HG03175 (cell line): ENCODE measurements around the gene TMEM86B.
A peak's percentile ranks its signal among the peaks of the same experiment; 100 is the strongest.

Source experiments
- ATAC-seq: cut with Tn5 transposase; IDR thresholded peaks from one replicate; pipeline ENCODE4 v1.9.1; 2021; ENCODE audit warnings: mild to moderate bottlenecking, moderate library complexity; ENCODE audit not compliant: unreplicated experiment

Gene TMEM86B

GRCh38 chr19:55228403-55229031, at the start of gene TMEM86B:
Gene TMEM86B, minus strand, starts transcription at chr19:55228763. Its CDS starts 22 bp downstream, at chr19:55228741.
- no peak for ATAC-seq

GRCh38 chr19:55277494-55277893, 48.9 kb upstream of the TMEM86B start:
- no peak for ATAC-seq

GRCh38 chr19:55276720-55277430, 48.3 kb upstream of the TMEM86B start:
- ATAC-seq = no peak

GRCh38 chr19:55275851-55276719, 47.5 kb upstream of the TMEM86B start:
- peak; percentile 51 for ATAC-seq

- no peak for ATAC-seq
These were observed 45.6 kb upstream of the TMEM86B start for GRCh38 chr19:55273978-55274707.

- ATAC-seq = no peak
These were observed 43.6 kb upstream of the TMEM86B start for GRCh38 chr19:55272142-55272541.

GRCh38 chr19:55270172-55270942, 41.8 kb upstream of the TMEM86B start:
- no peak for ATAC-seq

GRCh38 chr19:55269299-55269698, 40.7 kb upstream of the TMEM86B start:
- no peak for ATAC-seq

- no peak for ATAC-seq
These were observed 38.3 kb upstream of the TMEM86B start for GRCh38 chr19:55266840-55267239.

- no peak for ATAC-seq
These were observed 37.8 kb upstream of the TMEM86B start for GRCh38 chr19:55266404-55266803.

GRCh38 chr19:55265723-55266386, 37.3 kb upstream of the TMEM86B start:
- ATAC-seq = no peak

GRCh38 chr19:55265173-55265572, 36.6 kb upstream of the TMEM86B start:
- no peak for ATAC-seq

- ATAC-seq = no peak
These were observed 36.0 kb upstream of the TMEM86B start for GRCh38 chr19:55264531-55264930.

GRCh38 chr19:55262359-55262758, 33.8 kb upstream of the TMEM86B start:
- no peak for ATAC-seq

- no peak for ATAC-seq
These were observed 33.1 kb upstream of the TMEM86B start for GRCh38 chr19:55261671-55262126.

- ATAC-seq = no peak
These were observed 31.1 kb upstream of the TMEM86B start for GRCh38 chr19:55259540-55260210.

GRCh38 chr19:55258828-55259539, 30.4 kb upstream of the TMEM86B start, which contains the start of gene PPP6R1:
Gene PPP6R1, minus strand, starts transcription at chr19:55259017. Its CDS starts 11,914 bp downstream, at chr19:55247103.
- ATAC-seq = peak; percentile 67

- ATAC-seq = peak; percentile 3
These were observed 29.9 kb upstream of the TMEM86B start for GRCh38 chr19:55258476-55258827.
